ENCODE measurements around the gene MYLIP. TPM values are rescaled to one million over a fixed set of nuclear protein-coding genes. Genes with fewer than 3 reads are reported as not detected.
"Not testable (repeated sequence)": the region's sequence is repeated elsewhere in the genome, so short reads cannot be mapped to it uniquely, and the experiment has no call there.

MYLIP gene
- total RNA-seq, 1 experiment from 2014 or later, result 48.1 TPM

DNA sequence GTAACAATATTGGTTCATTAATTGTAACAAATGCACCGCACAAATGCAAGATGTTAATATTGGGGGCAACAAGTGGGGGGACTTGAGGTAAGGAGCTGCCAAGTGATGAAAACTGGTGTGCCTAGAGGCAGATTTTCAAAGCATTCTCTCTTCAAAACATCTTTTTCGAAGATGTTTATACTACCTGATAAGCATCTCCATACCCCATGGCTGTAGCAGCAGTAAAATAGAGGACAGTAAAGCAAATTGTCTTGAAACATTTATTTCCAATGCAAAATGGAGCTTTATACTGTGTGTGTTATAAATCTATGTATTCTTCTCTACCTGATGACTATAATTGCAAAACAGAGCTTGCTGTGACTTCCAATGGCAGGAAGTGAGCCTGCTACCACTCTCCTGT lies 42.5 kb downstream of the MYLIP start:
- Mint-ChIP-seq H3K9me3 (ENCODE audit: unreplicated experiment) (no peaks in the 10 kb centered on the region), H3K36me3 (ENCODE audit: insufficient read depth, unreplicated experiment) (peaks cover 6% of the 10 kb centered on the region), H3K27me3 (ENCODE audit: insufficient read depth, unreplicated experiment) (no peaks in the 10 kb centered on the region), H3K27ac (ENCODE audit: unreplicated experiment) (no peak overlapping the region), H3K4me3 (ENCODE audit: unreplicated experiment) (no peak overlapping the region), H3K4me1 (ENCODE audit: low read depth, unreplicated experiment) (peaks cover 61% of the 10 kb centered on the region)
- DNase-seq, result no peak
- Histone ChIP-seq H3K27me3 (replicated peaks; ENCODE audit: control insufficient read depth, insufficient read depth, low read length) (no peaks in the 10 kb centered on the region), H3K4me3 (ENCODE audit: low read depth, low read length) (no peak overlapping the region), H3K36me3 (ENCODE audit: control insufficient read depth, insufficient read depth, low read length) (no peaks in the 10 kb centered on the region), H3K4me1 (peaks cover 77% of the 10 kb centered on the region), H3K9me3 (no peaks in the 10 kb centered on the region)
- CTCF ChIA-PET, result no interaction called here
- intact Hi-C loops (cut with micrococcal nuclease; ENCODE audit: unreplicated experiment), result no loop called here
- no TSS peak for BruUV-seq (replicated peaks)
- TF ChIP-seq, protein P1, sequence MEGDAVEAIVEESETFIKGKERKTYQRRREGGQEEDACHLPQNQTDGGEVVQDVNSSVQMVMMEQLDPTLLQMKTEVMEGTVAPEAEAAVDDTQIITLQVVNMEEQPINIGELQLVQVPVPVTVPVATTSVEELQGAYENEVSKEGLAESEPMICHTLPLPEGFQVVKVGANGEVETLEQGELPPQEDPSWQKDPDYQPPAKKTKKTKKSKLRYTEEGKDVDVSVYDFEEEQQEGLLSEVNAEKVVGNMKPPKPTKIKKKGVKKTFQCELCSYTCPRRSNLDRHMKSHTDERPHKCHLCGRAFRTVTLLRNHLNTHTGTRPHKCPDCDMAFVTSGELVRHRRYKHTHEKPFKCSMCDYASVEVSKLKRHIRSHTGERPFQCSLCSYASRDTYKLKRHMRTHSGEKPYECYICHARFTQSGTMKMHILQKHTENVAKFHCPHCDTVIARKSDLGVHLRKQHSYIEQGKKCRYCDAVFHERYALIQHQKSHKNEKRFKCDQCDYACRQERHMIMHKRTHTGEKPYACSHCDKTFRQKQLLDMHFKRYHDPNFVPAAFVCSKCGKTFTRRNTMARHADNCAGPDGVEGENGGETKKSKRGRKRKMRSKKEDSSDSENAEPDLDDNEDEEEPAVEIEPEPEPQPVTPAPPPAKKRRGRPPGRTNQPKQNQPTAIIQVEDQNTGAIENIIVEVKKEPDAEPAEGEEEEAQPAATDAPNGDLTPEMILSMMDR (IDR thresholded peaks at IDR 0.05; ENCODE audit: insufficient read depth in 1 of 2, low read depth in 1 of 2, low read length in 1 of 2, severe bottlenecking in 1 of 2, unreplicated experiment in 1 of 2), result no peak
- POLR2A ChIA-PET, result no interaction called here

DNA sequence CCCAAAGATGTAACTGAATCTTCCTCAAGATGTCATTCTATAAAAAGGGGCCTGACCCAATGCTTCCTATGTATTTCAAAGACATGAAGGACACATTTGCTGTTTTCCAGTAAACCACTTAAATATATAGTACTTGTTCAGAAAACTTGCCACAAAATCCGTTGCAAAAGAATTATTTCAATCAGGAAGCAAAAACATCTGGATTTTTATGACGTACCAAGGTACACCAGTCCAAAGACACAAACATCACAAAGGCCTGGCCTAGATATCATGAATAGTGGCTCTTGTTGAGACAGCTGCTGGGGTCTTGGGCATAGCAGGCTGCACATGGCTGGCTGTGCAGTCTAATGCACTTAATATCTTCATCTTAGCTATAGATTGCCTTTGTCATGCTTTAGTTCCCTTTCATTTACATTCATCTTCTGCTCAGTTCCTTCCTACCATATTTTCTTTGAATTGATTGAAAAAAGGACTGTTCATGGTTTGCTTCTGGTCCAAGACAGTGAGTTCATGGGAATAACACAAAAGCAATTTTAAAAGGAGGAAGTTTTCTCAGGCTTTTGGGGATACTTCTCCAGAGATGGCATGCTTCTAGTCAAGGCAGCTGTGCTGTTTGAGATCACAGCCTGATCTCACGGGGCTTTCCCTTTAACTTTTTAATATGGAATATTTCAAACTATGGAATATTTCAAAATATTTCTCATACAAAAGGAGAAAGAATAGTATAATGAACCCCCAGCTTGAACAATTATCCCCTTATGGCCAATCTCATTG lies 44.5 kb downstream of the MYLIP start:
- peaks cover 14% of the 10 kb centered on the region for H3K9me3 Mint-ChIP-seq (ENCODE audit: unreplicated experiment)
- Histone ChIP-seq H3K4me3 (ENCODE audit: low read depth, low read length) (no peak overlapping the region), H3K27me3 (replicated peaks; ENCODE audit: control insufficient read depth, insufficient read depth, low read length) (no peaks in the 10 kb centered on the region), H3K4me1 (peaks cover 77% of the 10 kb centered on the region), H3K36me3 (ENCODE audit: control insufficient read depth, insufficient read depth, low read length) (no peaks in the 10 kb centered on the region), H3K9me3 (no peaks in the 10 kb centered on the region)
- intact Hi-C loops (cut with micrococcal nuclease; ENCODE audit: unreplicated experiment), result no loop called here
- TF ChIP-seq, protein P1 (IDR thresholded peaks at IDR 0.05; ENCODE audit: insufficient read depth in 1 of 2, low read depth in 1 of 2, low read length in 1 of 2, severe bottlenecking in 1 of 2, unreplicated experiment in 1 of 2), result no peak
- BruUV-seq (replicated peaks), result no TSS peak
- peaks cover 53% of the 10 kb centered on the region for H3K4me1 Mint-ChIP-seq (ENCODE audit: low read depth, unreplicated experiment)
- POLR2A ChIA-PET, result no interaction called here
- DNase-seq, result no peak
- CTCF ChIA-PET, result no interaction called here
- no peaks in the 10 kb centered on the region for H3K27me3 Mint-ChIP-seq (ENCODE audit: insufficient read depth, unreplicated experiment)
- H3K36me3 Mint-ChIP-seq (ENCODE audit: insufficient read depth, unreplicated experiment), result peaks cover 6% of the 10 kb centered on the region
- H3K27ac Mint-ChIP-seq (ENCODE audit: unreplicated experiment), result peak overlapping the region; percentile 83
- no peak overlapping the region for H3K4me3 Mint-ChIP-seq (ENCODE audit: unreplicated experiment)

- H3K4me1 ChIP-seq, result peaks cover 76% of the 10 kb centered on the region
- H3K4me3 Mint-ChIP-seq (ENCODE audit: unreplicated experiment), result peak overlapping the region; percentile 59
- TF ChIP-seq, protein P1 (IDR thresholded peaks at IDR 0.05; ENCODE audit: insufficient read depth in 1 of 2, low read depth in 1 of 2, low read length in 1 of 2, severe bottlenecking in 1 of 2, unreplicated experiment in 1 of 2), result no peak
- H3K4me3 ChIP-seq (ENCODE audit: low read depth, low read length), result no peak overlapping the region
- DNase-seq, result peak; percentile 61 to 68
- ChIA-PET CTCF (no interaction called here), POLR2A (no interaction called here)
- intact Hi-C loops (cut with micrococcal nuclease; ENCODE audit: unreplicated experiment), result no loop called here
- H3K27ac Mint-ChIP-seq (ENCODE audit: unreplicated experiment), result peak overlapping the region; percentile 83
- peaks cover 14% of the 10 kb centered on the region for H3K9me3 Mint-ChIP-seq (ENCODE audit: unreplicated experiment)
- no peaks in the 10 kb centered on the region for H3K27me3 Mint-ChIP-seq (ENCODE audit: insufficient read depth, unreplicated experiment)
- peaks cover 6% of the 10 kb centered on the region for H3K36me3 Mint-ChIP-seq (ENCODE audit: insufficient read depth, unreplicated experiment)
- no peaks in the 10 kb centered on the region for H3K27me3 ChIP-seq (replicated peaks; ENCODE audit: control insufficient read depth, insufficient read depth, low read length)
- BruUV-seq (replicated peaks), result no TSS peak
- no peaks in the 10 kb centered on the region for H3K36me3 ChIP-seq (ENCODE audit: control insufficient read depth, insufficient read depth, low read length)
- no peaks in the 10 kb centered on the region for H3K9me3 ChIP-seq
- H3K4me1 Mint-ChIP-seq (ENCODE audit: low read depth, unreplicated experiment), result peaks cover 44% of the 10 kb centered on the region
Measured at GRCh38 chr6:16174416-16175078, 45.7 kb downstream of the MYLIP start.

DNA sequence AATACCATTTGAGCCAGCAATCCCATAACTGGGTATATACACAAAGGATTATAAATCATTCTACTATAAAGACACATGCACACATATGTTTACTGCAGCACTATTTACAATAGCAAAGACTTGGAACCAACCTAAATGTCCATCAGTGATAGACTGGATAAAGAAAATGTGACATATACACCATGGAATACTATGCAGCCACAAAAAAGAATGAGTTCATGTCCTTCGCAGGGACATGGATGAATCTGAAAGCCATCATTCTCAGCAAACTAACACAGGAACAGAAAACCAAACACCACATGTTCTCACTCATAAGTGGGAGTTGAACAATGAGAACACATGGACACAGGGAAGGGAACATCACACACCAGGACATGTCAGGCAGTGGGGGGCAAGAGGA lies 47.7 kb downstream of the MYLIP start:
- H3K9me3 Mint-ChIP-seq (ENCODE audit: unreplicated experiment), result peaks cover 14% of the 10 kb centered on the region
- intact Hi-C loops (cut with micrococcal nuclease; ENCODE audit: unreplicated experiment); H3K27me3 Mint-ChIP-seq (ENCODE audit: insufficient read depth, unreplicated experiment); DNase-seq; H3K36me3 Mint-ChIP-seq (ENCODE audit: insufficient read depth, unreplicated experiment); CTCF ChIA-PET; H3K9me3 ChIP-seq; BruUV-seq (replicated peaks); H3K4me3 Mint-ChIP-seq (ENCODE audit: unreplicated experiment); H3K36me3 ChIP-seq (ENCODE audit: control insufficient read depth, insufficient read depth, low read length); H3K4me3 ChIP-seq (ENCODE audit: low read depth, low read length); POLR2A ChIA-PET; H3K27me3 ChIP-seq (replicated peaks; ENCODE audit: control insufficient read depth, insufficient read depth, low read length): not testable (repeated sequence)
- H3K27ac Mint-ChIP-seq (ENCODE audit: unreplicated experiment), result peak overlapping the region; percentile 22
- peaks cover 32% of the 10 kb centered on the region for H3K4me1 Mint-ChIP-seq (ENCODE audit: low read depth, unreplicated experiment)
- peaks cover 63% of the 10 kb centered on the region for H3K4me1 ChIP-seq
